ENCODE data around the gene GH1.
"Not testable (repeated sequence)": the region's sequence is repeated elsewhere in the genome, so short reads cannot be mapped to it uniquely, and the experiment has no call there.

The GH1 gene

DNA sequence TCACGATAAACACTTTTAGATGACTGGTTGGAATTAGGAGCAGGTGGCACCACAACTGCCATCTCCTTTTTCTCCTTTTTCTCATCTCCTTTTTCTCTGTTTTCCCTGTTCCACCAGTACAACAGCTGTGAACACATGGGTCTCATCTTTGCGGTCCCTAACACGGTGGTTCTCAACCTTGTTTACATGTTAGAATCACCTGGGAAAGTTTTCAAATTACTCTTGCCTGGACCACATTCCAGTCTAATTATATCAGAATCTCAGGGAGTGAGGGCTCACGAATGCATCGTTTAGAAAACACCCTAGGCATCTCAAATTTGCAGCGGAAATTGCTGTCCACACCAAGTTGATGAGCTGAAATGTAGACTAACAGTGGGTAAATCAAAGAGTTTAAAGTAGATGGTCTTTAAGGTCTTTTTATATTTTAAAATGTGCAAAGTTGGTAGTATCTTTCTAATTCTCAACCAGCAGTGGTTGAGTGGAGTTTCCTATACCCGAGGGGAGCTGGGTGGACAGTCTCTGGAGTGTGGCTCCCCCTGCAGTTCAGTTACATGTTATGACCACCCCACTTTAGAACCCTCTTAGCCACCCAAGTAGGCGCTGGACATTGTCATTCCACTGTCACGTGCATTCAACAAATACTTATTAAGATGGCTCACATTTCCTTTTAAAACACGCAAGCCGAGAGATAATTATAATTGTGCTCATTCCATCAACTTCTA is 26.2 kb downstream of the GH1 start:
- not testable (repeated sequence) for H3K27ac ChIP-seq; DNase-seq (ENCODE audit: low spot score); H3K4me3 ChIP-seq

DNA sequence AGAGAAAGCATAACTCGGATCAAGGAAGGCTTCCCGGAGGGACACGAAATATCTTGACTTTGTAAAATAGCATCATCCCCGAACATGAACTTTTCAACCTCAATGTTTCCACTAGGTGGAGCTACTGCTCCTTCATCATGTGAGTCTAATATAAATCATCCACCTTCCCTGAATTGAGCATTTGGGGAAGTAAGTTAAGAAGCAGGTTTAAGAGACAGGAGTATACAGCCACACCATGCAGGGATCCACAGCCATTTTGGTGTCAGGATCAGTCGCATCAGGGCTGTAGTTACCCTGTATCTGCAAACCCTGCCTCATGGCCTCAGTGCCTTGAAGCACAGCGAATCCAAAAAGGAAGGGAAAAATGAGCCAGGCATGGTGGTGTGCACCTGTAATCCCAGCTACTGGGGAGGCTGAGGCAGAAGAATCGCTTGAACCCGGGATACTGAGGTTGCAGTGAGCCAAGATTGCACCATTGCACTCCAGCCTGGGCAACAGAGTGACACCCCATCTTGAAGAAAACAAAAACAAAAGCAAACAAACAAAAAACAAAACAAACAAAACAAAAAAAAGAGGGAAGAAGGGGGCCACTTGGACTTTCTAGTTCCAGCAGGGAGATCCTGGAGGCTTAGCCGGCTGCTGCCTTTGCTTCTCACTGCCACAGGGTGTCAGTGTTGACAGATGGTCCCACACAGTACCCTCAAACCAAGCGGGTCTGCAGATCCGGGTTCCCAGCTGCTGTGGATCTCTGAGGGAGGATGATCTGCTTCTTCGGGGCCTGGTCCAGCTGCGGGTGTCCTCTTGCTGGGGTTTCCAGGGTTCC is 29.4 kb downstream of the GH1 start:
- TF ChIP-seq, protein P1, sequence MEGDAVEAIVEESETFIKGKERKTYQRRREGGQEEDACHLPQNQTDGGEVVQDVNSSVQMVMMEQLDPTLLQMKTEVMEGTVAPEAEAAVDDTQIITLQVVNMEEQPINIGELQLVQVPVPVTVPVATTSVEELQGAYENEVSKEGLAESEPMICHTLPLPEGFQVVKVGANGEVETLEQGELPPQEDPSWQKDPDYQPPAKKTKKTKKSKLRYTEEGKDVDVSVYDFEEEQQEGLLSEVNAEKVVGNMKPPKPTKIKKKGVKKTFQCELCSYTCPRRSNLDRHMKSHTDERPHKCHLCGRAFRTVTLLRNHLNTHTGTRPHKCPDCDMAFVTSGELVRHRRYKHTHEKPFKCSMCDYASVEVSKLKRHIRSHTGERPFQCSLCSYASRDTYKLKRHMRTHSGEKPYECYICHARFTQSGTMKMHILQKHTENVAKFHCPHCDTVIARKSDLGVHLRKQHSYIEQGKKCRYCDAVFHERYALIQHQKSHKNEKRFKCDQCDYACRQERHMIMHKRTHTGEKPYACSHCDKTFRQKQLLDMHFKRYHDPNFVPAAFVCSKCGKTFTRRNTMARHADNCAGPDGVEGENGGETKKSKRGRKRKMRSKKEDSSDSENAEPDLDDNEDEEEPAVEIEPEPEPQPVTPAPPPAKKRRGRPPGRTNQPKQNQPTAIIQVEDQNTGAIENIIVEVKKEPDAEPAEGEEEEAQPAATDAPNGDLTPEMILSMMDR (IDR thresholded peaks at IDR 0.05), result peak; percentile 12
- H3K4me3 ChIP-seq; DNase-seq (ENCODE audit: low spot score); H3K27ac ChIP-seq: not testable (repeated sequence)

DNA sequence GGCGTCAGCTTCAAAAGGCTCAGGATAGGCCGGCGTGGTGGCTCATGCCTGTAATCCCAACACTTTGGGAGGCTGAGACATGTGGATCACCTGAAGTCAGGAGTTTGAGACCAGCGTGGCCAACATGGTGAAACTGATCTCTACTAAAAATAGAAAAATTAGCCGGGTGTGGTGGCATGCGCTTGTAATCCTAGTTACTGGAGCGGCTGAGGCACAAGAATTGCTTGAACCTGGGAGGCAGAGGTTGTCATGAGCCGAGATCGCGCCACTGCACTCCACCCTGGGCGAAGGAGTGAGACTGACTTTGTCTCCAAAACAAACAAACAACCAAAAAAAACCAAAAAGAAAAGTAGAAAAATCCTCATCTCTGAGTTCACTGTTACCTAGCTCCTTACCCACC is 33.5 kb downstream of the GH1 start:
- H3K4me3 ChIP-seq; DNase-seq (ENCODE audit: low spot score); H3K27ac ChIP-seq: not testable (repeated sequence)

DNA sequence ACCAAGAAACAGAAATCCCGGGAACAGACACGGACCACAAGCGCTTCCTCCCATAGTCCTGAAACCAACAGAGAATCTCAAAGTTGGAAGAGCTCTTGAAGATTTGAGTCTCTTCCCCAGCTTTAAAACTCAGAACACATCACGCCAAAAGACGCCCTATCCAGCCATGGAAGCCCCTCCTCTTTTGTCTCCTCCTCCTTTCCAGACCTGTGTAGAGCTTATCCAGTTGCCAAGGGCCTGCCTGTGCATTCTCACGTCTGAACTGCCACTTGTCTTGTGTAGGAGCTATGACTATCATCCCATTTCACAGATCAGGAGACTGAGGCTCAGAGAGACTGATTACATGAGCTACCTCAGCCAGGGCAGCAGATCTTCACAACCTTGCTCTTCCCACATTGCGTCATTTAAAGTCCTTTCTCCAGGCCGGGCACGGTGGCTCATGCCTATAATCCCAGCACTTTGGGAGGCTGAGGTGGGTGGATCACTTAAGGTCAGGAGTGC is 36.0 kb downstream of the GH1 start:
- not testable (repeated sequence) for DNase-seq (ENCODE audit: low spot score); H3K4me3 ChIP-seq; H3K27ac ChIP-seq

DNA sequence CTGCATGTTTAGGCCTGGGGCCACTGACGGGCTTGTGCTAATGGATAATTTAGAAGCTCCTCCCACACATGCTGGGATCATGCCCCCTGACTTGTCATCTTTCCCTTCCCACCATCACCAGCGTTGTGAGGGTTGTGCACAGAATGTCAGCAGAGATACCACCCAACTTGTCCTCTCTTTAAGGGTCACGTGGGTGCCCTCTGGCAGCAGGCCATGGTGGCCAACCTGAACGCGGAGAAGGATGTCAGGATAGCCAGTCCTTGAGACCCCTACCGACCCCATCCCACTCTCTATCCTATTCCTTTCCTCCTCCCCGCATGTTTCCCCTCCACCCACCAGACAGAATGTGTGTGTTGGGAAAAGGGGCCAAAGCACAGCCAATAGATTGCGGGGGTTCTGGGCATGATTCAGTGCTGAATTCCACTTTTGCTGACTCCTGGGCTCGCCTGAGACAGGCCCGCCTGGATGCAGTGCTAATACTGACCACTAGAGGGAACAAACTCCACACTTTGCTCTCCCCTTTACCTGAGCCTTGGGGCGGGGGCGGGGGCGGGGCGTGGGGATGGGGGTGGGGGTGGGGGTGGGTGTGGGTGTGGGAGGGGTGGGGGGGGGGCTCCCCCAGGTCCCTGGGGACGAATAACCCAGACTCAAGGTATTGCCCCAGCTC is 36.6 kb downstream of the GH1 start, which contains the start of gene GH2:
Gene GH2, minus strand, starts transcription at position 10 of the 667 bp plus-strand sequence. CDS start 143 bp downstream, outside the sequence.
- Histone ChIP-seq H3K4me3 (no peak within 1 kb of the TSS), H3K27ac (no peak within 1 kb of the TSS)
- TF ChIP-seq, protein P1 (IDR thresholded peaks at IDR 0.05), result peak; percentile 20
- no peak for DNase-seq (ENCODE audit: low spot score)

DNA sequence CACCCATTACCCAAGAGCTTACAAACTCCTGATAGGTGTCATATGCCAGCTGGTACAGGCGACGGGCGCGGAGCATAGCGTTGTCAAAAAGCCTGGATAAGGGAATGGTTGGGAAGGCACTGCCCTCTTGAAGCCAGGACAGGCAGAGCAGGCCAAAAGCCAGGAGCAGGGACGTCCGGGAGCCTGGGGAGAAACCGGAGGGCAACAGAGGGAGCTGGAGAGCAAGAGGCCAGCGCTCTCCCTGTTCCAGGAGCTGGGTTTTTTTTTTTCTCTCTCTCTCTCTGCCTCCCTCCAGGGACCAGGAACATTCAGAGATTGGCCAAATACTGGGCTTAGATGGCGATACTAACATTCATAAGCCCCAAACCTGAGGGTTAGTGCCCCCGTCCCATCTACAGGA is 37.3 kb downstream of the GH1 start:
- not testable (repeated sequence) for H3K4me3 ChIP-seq; DNase-seq (ENCODE audit: low spot score); H3K27ac ChIP-seq

DNA sequence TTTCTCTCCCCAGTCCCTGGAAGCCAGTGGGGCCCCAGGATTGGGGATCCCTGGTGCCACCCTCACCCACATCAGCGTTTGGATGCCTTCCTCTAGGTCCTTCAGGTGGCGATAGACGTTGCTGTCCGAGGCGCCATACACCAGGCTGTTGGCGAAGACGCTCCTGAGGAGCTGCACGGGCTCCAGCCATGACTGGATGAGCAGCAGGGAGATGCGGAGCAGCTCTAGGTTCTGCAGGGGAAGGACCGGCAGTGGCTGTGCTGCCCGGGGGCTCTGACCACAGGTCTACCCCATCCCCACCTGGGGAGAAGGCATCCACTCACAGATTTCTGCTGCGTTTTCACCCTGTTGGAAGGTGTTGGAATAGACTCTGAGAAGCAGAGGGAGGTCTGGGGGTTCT is 37.9 kb downstream of the GH1 start:
- TF ChIP-seq, protein P1 (IDR thresholded peaks at IDR 0.05), result no peak
- Histone ChIP-seq H3K27ac (no peak overlapping the region), H3K4me3 (no peak overlapping the region)
- DNase-seq (ENCODE audit: low spot score), result no peak

DNA sequence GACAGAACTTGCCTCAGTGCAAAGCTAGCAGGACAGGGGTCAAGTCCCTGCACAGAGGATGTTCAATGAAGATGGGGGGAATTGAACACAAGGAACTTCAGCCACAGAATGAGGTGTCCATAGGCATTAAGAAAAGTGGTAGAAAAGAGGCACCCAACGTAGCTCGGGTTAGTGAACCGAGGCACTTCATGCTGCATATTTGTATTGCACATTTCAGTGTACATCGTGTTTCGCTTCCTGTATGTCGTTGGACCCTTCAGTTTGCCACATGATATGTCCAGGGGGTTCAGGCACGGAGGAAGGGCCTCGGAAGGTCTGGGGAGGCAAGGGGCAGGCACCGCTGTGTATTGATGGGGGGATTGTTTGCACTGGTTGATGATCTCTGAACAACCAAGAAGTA is 40.2 kb downstream of the GH1 start:
- not testable (repeated sequence) for DNase-seq (ENCODE audit: low spot score); H3K4me3 ChIP-seq; H3K27ac ChIP-seq

DNA sequence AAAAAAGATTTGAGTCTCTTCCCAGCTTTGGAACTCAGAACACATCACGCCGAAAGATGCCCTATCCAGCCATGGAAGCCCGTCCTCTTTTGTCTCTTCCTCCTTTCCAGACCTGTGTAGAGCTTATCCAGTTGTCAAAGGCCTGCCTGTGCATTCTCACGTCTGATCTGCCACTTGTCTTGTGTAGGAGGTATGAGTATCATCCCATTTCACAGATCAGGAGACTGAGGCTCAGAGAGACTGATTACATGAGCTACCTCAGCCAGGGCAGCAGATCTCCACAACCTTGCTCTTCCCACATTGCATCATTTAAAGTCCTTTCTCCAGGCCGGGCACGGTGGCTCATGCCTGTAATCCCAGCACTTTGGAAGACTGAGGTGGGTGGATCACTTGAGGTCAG is 43.9 kb downstream of the GH1 start:
- H3K27ac ChIP-seq; DNase-seq (ENCODE audit: low spot score); H3K4me3 ChIP-seq: not testable (repeated sequence)

DNA sequence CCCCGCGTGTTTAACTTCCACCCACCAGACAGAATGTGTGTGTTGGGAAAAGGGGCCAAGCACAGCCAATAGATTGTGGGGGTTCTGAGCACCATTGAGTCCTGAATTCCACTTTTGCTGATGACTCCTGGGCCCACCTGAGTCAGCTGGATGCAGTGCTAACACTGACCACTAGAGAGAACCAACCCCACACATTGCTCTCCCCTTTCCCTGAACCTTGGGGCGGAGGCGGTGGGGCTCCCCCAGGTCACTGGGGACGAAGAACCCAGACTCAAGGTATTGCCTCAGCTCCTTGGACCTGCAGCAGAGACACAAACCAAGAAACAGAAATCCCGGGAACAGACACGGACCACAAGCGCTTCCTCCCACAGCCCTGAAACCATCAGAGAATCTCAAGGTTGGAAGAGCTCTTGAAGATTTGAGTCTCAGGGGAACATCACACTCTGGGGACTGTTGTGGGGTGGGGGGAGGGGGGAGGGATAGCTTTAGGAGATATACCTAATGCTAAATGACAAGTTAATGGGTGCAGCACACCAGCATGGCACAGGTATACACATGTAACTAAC is 44.5 kb downstream of the GH1 start:
- H3K27ac ChIP-seq; DNase-seq (ENCODE audit: low spot score); H3K4me3 ChIP-seq: not testable (repeated sequence)

DNA sequence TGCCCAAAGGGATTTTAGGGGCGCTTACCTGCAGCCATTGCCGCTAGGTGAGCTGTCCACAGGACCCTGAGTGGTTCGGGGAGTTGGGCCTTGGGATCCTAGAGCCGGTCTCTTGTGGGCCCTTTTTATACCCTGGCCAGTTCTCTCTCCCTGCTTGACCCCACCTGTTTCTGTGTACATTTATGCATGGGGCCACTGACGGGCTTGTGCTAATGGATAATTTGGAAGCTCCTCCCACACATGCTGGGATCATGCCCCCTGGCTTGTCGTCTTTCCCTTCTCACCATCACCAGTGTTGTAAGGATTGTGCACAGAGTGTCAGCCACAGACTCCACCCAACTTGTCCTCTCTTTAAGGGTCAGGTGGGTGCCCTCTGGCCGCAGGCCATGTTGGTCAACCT is 45.1 kb downstream of the GH1 start, which contains the start of gene CSH2:
Gene CSH2, minus strand, starts transcription at position 101 of the 400 bp plus-strand sequence. Its CDS starts 63 bp downstream, at position 38.
- DNase-seq (ENCODE audit: low spot score); H3K4me3 ChIP-seq; H3K27ac ChIP-seq: not testable (repeated sequence)

DNA sequence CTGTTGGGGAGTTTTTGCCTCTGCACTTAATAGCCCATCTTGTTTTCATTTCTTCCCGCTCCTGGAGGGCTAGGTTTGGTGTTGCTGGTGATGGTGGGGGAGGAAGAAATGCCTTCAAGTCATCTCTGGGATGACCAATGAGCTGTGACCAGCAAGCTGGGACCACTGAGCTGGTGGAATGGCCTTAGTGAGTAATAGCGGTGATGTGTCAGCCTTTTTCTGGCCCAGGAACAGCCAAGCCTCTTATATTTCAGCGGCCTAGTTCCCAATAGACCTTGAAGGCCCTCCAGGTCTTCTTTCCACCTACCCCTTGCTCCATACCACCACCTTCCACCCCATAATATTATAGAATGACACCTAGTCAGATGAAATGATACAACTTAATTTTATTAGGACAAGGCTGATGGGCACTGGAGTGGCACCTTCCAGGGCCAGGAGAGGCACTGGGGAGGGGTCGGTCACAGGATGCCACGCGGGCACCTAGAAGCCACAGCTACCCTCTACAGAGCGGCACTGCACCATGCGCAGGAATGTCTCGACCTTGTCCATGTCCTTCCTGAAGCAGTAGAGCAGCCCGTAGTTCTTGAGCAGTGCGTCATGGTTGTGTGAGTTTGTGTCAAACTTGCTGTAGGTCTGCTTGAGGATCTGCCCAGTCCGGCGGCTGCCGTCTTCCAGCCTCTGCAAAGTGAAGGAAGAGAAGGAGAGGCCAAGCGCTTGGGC is 46.8 kb downstream of the GH1 start:
- DNase-seq (ENCODE audit: low spot score); H3K27ac ChIP-seq: not testable (repeated sequence)

DNA sequence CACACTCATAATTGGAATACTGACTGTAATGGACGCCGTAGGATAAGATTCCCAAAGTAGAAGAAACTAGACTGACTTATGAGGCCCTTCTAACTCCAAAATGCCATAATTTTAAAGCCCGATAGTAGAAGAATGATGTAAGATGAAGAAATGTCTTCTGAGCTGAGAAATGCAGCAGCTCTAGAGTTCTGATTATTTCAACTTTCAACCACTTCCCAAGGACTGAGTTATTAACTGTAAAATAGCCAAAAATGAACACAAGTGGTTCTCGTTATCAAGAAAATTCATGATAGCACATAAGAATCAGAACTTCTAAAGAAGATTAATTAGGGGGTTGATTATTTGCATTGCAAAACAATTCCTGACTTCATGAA is 48.4 kb downstream of the GH1 start:
- DNase-seq (ENCODE audit: low spot score); H3K4me3 ChIP-seq; H3K27ac ChIP-seq: not testable (repeated sequence)

More for the DNA sequence above, 46.8 kb downstream of the GH1 start:
- not testable (repeated sequence) for H3K4me3 ChIP-seq
